ENCODE measurements around the gene ZNF574. TPM values are rescaled to one million over a fixed set of nuclear protein-coding genes. Genes with fewer than 3 reads are reported as not detected.

Gene ZNF574
- total and polyA plus RNA-seq, 2 of the 8 experiments (the other 6 are each of a cell fraction or from before 2014, with no cell fraction given): 27.0 to 38.8 TPM

- FAIRE-seq (no peak), DNase-seq (ENCODE audit: low read depth in 1 of 2, low spot score in 2 of 2) (no peak)
- H2AFZ ChIP-seq (ENCODE audit: low read length): no peak overlapping the region
- H2BK20ac ChIP-seq (ENCODE audit: low read length): no peak overlapping the region
- no peaks in the 10 kb centered on the region for H3K9me3 ChIP-seq (ENCODE audit: insufficient read depth in 2 of 2, low read depth in 1 of 2, low read length in 1 of 2)
- no peak overlapping the region for H3K27ac ChIP-seq (ENCODE audit: low read depth, low read length)
- 82% methylated on average over 7 of the region's 7 CpGs; no CpG with 5 or more reads in 1 of the 2 experiments for WGBS, 2 experiments (ENCODE audit: extremely low coverage in 1 of 2, insufficient coverage in 1 of 2, insufficient read length in 1 of 2, insufficient replicate concordance in 2 of 2, low coverage in 1 of 2, low lambda C conversion rate in 2 of 2, missing lambda C conversion rate in 1 of 2)
- no peak overlapping the region for H4K8ac ChIP-seq (ENCODE audit: extremely low read depth, insufficient read depth, low read length)
- H4K5ac ChIP-seq (ENCODE audit: insufficient read length, low read depth, low read length): no peak overlapping the region
- H2BK120ac ChIP-seq (replicated peaks; ENCODE audit: low read depth, low read length): no peak overlapping the region
- H2BK12ac ChIP-seq (ENCODE audit: low read depth, low read length): no peak overlapping the region
- H3K27me3 ChIP-seq (replicated peaks in 1 of 4; ENCODE audit: control insufficient read depth in 3 of 4, extremely low read depth in 1 of 4, insufficient read depth in 3 of 4, low read length in 3 of 4): no peaks in the 10 kb centered on the region
- H3K4ac ChIP-seq (replicated peaks; ENCODE audit: insufficient read length, low read depth, low read length): no peak overlapping the region
- no peak overlapping the region for H3K4me3 ChIP-seq (ENCODE audit: extremely low read depth in 1 of 4, insufficient read depth in 2 of 4, low read depth in 3 of 4, low read length in 4 of 4)
- H3K23ac ChIP-seq (ENCODE audit: insufficient read length): no peak overlapping the region
- H3K23me2 ChIP-seq (ENCODE audit: low read depth, low read length): no peaks in the 10 kb centered on the region
- H3K4me2 ChIP-seq (ENCODE audit: insufficient read depth in 1 of 2, low read depth in 2 of 2, low read length in 2 of 2): no peak overlapping the region
- H2BK5ac ChIP-seq (ENCODE audit: low read depth, low read length): no peak overlapping the region
- no peaks in the 10 kb centered on the region for H3K79me2 ChIP-seq (ENCODE audit: control insufficient read depth in 1 of 2, insufficient read depth in 2 of 2, low read length in 2 of 2)
- no peak overlapping the region for H3K56ac ChIP-seq (replicated peaks; ENCODE audit: insufficient read length, low read depth, low read length)
- no peaks in the 10 kb centered on the region for H3K79me1 ChIP-seq (ENCODE audit: low read depth, low read length)
- H3K14ac ChIP-seq (ENCODE audit: insufficient read length): no peak overlapping the region
- H3K4me1 ChIP-seq (replicated peaks in 1 of 4; ENCODE audit: control insufficient read depth in 3 of 4, insufficient read depth in 4 of 4, low read length in 3 of 4): no peaks in the 10 kb centered on the region
- no peak overlapping the region for H4K91ac ChIP-seq (replicated peaks; ENCODE audit: insufficient read length, low read length)
- no peak overlapping the region for H2BK15ac ChIP-seq (ENCODE audit: low read length)
- peaks cover 3 to 6% of the 10 kb centered on the region in 2 experiments for H4K20me1 ChIP-seq (replicated peaks in 1 of 2; ENCODE audit: control insufficient read depth in 1 of 2, insufficient read depth in 2 of 2, low read length in 2 of 2)
- no peak overlapping the region for H3K9ac ChIP-seq (replicated peaks in 1 of 4; ENCODE audit: extremely low read depth in 1 of 4, low read depth in 3 of 4, low read length in 3 of 4)
- H3K18ac ChIP-seq (ENCODE audit: extremely low read depth, low read length): no peak overlapping the region
- peaks cover 10 to 39% (median 36%) of the 10 kb centered on the region in 4 experiments for H3K36me3 ChIP-seq (ENCODE audit: control insufficient read depth in 2 of 4, insufficient read depth in 4 of 4, low read length in 3 of 4)
- CTCF ChIA-PET (ENCODE audit: partially characterized antibody): interaction anchor here (0.6 to 2.5 kb wide), 5 partner anchors 11 to 63 kb away, joined by 3 to 12 read pairs (median 4); no protein-coding TSS in a partner anchor
- POLR2A ChIA-PET (ENCODE audit: partially characterized antibody): interaction anchor here (0.6 to 3.0 kb wide), 5 partner anchors 8 to 185 kb away, joined by 3 to 10 read pairs (median 3); partner anchors contain the start of gene RPS19
- no peak overlapping the region for H2AK5ac ChIP-seq (ENCODE audit: low read depth, low read length)
- no peak for TF ChIP-seq CTBP2 (IDR thresholded peaks at IDR 0.05; ENCODE audit: borderline replicate concordance, insufficient read depth, insufficient read length, low read length)
- TF ChIP-seq SRF (IDR thresholded peaks at IDR 0.05; ENCODE audit: low read depth, low read length): no peak
- TF ChIP-seq KDM5A (IDR thresholded peaks at IDR 0.05; ENCODE audit: low read length): no peak
- no peak for TF ChIP-seq BCL11A (IDR thresholded peaks at IDR 0.05; ENCODE audit: low read depth in 2 of 2, low read length in 2 of 2)
- TF ChIP-seq JUN (IDR thresholded peaks at IDR 0.05; ENCODE audit: low read depth, low read length): no peak
- no peak for TF ChIP-seq HDAC2 (IDR thresholded peaks at IDR 0.05; ENCODE audit: borderline replicate concordance in 1 of 2, low read depth in 2 of 2, low read length in 2 of 2)
- TF ChIP-seq USF2 (IDR thresholded peaks at IDR 0.05; ENCODE audit: low read length): no peak
- TF ChIP-seq CEBPB (IDR thresholded peaks at IDR 0.05; ENCODE audit: low read depth, low read length): no peak
- TF ChIP-seq BACH1 (IDR thresholded peaks at IDR 0.05; ENCODE audit: low read length): no peak
- TF ChIP-seq RXRA (IDR thresholded peaks at IDR 0.05; ENCODE audit: insufficient read depth, low read depth, low read length): no peak
- TF ChIP-seq TEAD4 (IDR thresholded peaks at IDR 0.05; ENCODE audit: low read depth, low read length): no peak
- TF ChIP-seq FOSL1 (IDR thresholded peaks at IDR 0.05; ENCODE audit: insufficient read depth, low read depth, low read length): no peak
- no peak for TF ChIP-seq CREB1 (IDR thresholded peaks at IDR 0.05)
- no peak for TF ChIP-seq CBX5 (IDR thresholded peaks at IDR 0.05; ENCODE audit: low read depth, low read length)
Measured at GRCh38 chr19:42045575-42045974, 30.4 kb upstream of the ZNF574 start.
